ENCODE results near the gene INTS11. TPM values are rescaled to one million over a fixed set of nuclear protein-coding genes. Genes with fewer than 3 reads are reported as not detected.

Gene INTS11
- total RNA-seq, 1 experiment from 2014 or later = 139 TPM

DNA sequence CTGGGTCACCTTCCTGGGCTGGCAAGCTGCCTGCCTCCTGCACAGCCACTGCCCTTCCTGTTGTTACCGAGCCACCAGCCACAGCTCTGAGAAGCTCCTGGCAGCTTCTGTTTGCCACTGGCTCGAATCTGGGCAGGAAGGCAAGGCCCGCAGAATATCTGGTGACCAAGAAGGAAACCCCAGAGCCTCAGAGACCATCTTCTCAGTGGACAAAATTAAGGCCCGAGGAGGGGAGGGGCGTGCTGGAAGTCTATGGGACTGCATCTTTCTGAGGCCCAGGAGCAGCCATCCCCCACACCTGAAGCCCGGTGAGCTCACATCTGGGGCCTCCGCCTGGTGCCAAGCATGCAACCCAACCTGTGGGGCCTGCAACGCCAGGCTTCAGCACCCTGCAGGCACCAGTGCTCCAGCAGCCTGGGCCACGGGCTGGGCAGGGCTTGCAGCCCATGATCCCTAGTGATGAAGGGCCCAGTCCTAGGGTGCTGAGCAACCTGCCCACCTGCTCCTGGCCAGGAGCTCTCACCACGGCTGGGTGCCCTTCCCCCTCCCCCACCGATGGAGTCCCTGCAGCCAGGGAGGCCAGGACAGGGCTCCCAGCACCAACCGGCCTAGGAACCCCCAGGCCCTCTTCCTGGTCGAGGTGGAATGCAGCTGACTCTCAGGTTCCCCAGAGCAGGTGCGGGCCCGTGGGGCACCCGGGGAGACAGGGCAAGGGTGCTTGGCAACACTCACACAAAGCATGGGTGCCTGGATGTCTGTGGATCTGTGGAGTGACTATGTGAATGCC, 1.0 kb upstream of the INTS11 start:
- H2AFZ ChIP-seq (ENCODE audit: low read length) = no peak overlapping the region
- no peaks in the 10 kb centered on the region for H3K27me3 ChIP-seq (ENCODE audit: insufficient read depth, low read length)
- no peak overlapping the region for H2BK20ac ChIP-seq (ENCODE audit: low read depth, low read length, poor library complexity, severe bottlenecking)
- H3K4me2 ChIP-seq (ENCODE audit: insufficient read depth, insufficient read length, low read length) = peak overlapping the region; percentile 68
- Mint-ChIP-seq H3K27ac (no peak overlapping the region), H3K4me1 (peaks cover 2 to 13% of the 10 kb centered on the region in 2 experiments), H3K36me3 (ENCODE audit: insufficient read depth in 1 of 3, low read depth in 3 of 3) (peaks cover 4 to 9% (median 7%) of the 10 kb centered on the region in 3 experiments), H3K27me3 (ENCODE audit: low read depth) (peaks cover 1% of the 10 kb centered on the region; the same call in 1 of the 2 replicates), H3K9me3 (no peaks in the 10 kb centered on the region), H3K4me3 (peak overlapping the region; percentile 77 to 82)
- H3K56ac ChIP-seq (ENCODE audit: insufficient read length, low read depth, low read length) = no peak overlapping the region
- H2BK12ac ChIP-seq (ENCODE audit: insufficient read length, low read depth, low read length) = no peak overlapping the region
- no peak overlapping the region for H4K91ac ChIP-seq (ENCODE audit: insufficient read length, low read depth, low read length)
- peaks cover 15% of the 10 kb centered on the region; the same call in 1 of the 2 replicates for H3K79me2 ChIP-seq (ENCODE audit: insufficient read depth, low read length)
- H2AK5ac ChIP-seq (ENCODE audit: insufficient read length, low read length) = no peak overlapping the region
- H3K4me1 ChIP-seq (ENCODE audit: insufficient read depth, low read length) = no peaks in the 10 kb centered on the region
- no peak overlapping the region for H3K18ac ChIP-seq (ENCODE audit: insufficient read length, low read depth, low read length)
- peaks cover 5% of the 10 kb centered on the region for H4K20me1 ChIP-seq (ENCODE audit: control insufficient read depth, insufficient read depth, insufficient read length)
- H3T11ph ChIP-seq (ENCODE audit: low read length) = no peak overlapping the region
- H3K4ac ChIP-seq (ENCODE audit: low read depth, low read length) = no peak overlapping the region
- no peaks in the 10 kb centered on the region for H3K9me3 ChIP-seq (ENCODE audit: control insufficient read depth, low read depth, low read length)
- no peak for DNase-seq
- H3K23ac ChIP-seq (ENCODE audit: insufficient read length, low read depth, low read length) = no peak overlapping the region
- H3K14ac ChIP-seq (ENCODE audit: insufficient read depth, low read length) = no peak overlapping the region
- no CpG with 5 or more reads among the region's 16 CpGs for WGBS (ENCODE audit: extremely low coverage, insufficient read length, low lambda C conversion rate)
- no peak overlapping the region for H2BK120ac ChIP-seq (ENCODE audit: low read depth, low read length, poor library complexity, severe bottlenecking)
- peaks cover 6% of the 10 kb centered on the region for H3K79me1 ChIP-seq (ENCODE audit: insufficient read depth, low read depth, low read length, poor library complexity, severe bottlenecking)
- peak overlapping the region; percentile 63 for H3K9ac ChIP-seq (ENCODE audit: extremely low read depth, insufficient read length, low read length)
- H4K5ac ChIP-seq (ENCODE audit: insufficient read length, low read depth, low read length) = no peak overlapping the region
- H2BK5ac ChIP-seq (ENCODE audit: insufficient read length, low read length) = no peak overlapping the region
- no peak for TF ChIP-seq CTCF (conservative IDR thresholded peaks at IDR 0.05)
- no peak overlapping the region for H2BK15ac ChIP-seq (ENCODE audit: low read depth, low read length)
- H3K23me2 ChIP-seq (ENCODE audit: insufficient read length, low read depth, low read length, poor library complexity, severe bottlenecking) = peaks cover 8% of the 10 kb centered on the region
- H4K8ac ChIP-seq (replicated peaks; ENCODE audit: insufficient read length, low read depth, low read length) = no peak overlapping the region
- no peak overlapping the region for H3K27ac ChIP-seq (ENCODE audit: insufficient read length, low read depth, low read length)
